Measurements from ENCODE around the gene SLC17A2. TPM values are rescaled to one million over a fixed set of nuclear protein-coding genes. Genes with fewer than 3 reads are reported as not detected.
A peak's percentile ranks its signal among the peaks of the same experiment; 100 is the strongest.

Gene SLC17A2
- total and polyA plus RNA-seq, 2 donors (not counting 1 experiment from before 2014, with no cell fraction given): not detected

DNA sequence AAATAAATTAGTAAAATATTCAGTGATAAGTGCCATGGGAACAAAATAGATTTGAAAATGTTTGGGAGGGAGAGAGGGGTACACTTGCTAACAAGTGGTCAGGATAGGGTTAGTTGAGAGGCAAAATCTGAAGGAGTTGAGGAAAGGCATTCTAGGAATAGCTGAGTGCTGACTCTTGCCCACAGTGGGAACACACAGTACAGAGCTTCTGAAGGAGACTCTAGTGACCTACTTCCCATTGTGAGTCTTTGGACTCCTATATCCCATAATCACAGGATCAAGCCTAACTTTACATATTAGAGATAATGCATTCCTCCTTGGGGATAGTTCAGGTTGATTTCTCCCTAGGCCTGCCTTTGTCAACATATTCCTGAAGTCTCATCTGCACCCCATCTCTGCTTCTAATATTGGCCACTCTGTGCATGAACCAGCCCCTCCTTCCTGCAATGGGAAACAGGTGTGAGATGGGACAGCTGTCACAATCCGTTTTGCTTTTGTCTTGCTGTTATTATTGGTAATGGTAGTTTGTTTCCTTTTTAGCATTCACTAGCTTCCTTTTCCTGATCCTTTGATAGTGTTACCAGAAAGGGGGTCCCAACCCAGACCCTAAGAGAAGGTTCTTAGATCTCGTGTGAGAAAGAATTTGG, 29.5 kb upstream of the SLC17A2 start:
- POLR2A ChIA-PET: interaction anchor here (0.9 to 1.4 kb wide), 2 partner anchors 33 to 66 kb away, joined by 3 read pairs; no protein-coding TSS in a partner anchor
- H3K79me2 ChIP-seq (ENCODE audit: control insufficient read depth, insufficient read depth, low read length): peaks cover 23% of the 10 kb centered on the region
- H3K9me3 ChIP-seq (ENCODE audit: control extremely low read depth in 1 of 3, control insufficient read depth in 2 of 3, insufficient read depth in 1 of 3, low read length in 2 of 3): no peaks in the 10 kb centered on the region
- no peak overlapping the region for H3K4me3 ChIP-seq (ENCODE audit: control extremely low read depth in 1 of 5, extremely low read depth in 1 of 5, insufficient read depth in 1 of 5, low read depth in 2 of 5, low read length in 4 of 5)
- H3K4me1 ChIP-seq (ENCODE audit: control insufficient read depth in 2 of 2, insufficient read depth in 2 of 2, low read length in 2 of 2): peaks cover 50 to 51% of the 10 kb centered on the region in 2 donors
- H3K4me1 Mint-ChIP-seq: peaks cover 59% of the 10 kb centered on the region
- intact Hi-C loops (cut with micrococcal nuclease): loop anchor here (5.0 kb wide), 2 partner anchors 813 to 1877 kb away; a partner anchor contains a TSS
- CTCF ChIA-PET: interaction anchor here (0.6 to 4.9 kb wide), 3 partner anchors 10 to 35 kb away, joined by 3 to 37 read pairs (median 5); no protein-coding TSS in a partner anchor
- peaks cover 4% of the 10 kb centered on the region for H4K20me1 ChIP-seq (ENCODE audit: control insufficient read depth, insufficient read depth, low read length, poor library complexity, severe bottlenecking)
- H3K36me3 ChIP-seq (replicated peaks in 1 of 2; ENCODE audit: control extremely low read depth in 1 of 2, control insufficient read depth in 1 of 2, extremely low read depth in 1 of 2, insufficient read depth in 2 of 2, low read length in 1 of 2): peaks cover 0 to 9% of the 10 kb centered on the region in 2 experiments
- H3K4me3 Mint-ChIP-seq: peak overlapping the region; percentile 54
- no peak overlapping the region for H3K27ac ChIP-seq (ENCODE audit: low read length in 2 of 2)
- H3K9ac ChIP-seq (ENCODE audit: low read length): no peak overlapping the region
- TF ChIP-seq, protein P1, sequence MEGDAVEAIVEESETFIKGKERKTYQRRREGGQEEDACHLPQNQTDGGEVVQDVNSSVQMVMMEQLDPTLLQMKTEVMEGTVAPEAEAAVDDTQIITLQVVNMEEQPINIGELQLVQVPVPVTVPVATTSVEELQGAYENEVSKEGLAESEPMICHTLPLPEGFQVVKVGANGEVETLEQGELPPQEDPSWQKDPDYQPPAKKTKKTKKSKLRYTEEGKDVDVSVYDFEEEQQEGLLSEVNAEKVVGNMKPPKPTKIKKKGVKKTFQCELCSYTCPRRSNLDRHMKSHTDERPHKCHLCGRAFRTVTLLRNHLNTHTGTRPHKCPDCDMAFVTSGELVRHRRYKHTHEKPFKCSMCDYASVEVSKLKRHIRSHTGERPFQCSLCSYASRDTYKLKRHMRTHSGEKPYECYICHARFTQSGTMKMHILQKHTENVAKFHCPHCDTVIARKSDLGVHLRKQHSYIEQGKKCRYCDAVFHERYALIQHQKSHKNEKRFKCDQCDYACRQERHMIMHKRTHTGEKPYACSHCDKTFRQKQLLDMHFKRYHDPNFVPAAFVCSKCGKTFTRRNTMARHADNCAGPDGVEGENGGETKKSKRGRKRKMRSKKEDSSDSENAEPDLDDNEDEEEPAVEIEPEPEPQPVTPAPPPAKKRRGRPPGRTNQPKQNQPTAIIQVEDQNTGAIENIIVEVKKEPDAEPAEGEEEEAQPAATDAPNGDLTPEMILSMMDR (IDR thresholded peaks at IDR 0.05): no peak
- no peak for TF ChIP-seq EZH2 (IDR thresholded peaks at IDR 0.05; ENCODE audit: borderline replicate concordance, insufficient read depth, low read depth, low read length, poor library complexity, severe bottlenecking)
- WGBS (ENCODE audit: insufficient coverage): no CpG with 5 or more reads among the region's 2 CpGs
- H3K9me3 Mint-ChIP-seq (ENCODE audit: insufficient read depth): peaks cover 2% of the 10 kb centered on the region
- peak overlapping the region; percentile 72 for H3K27ac Mint-ChIP-seq
- H3K27me3 Mint-ChIP-seq: no peaks in the 10 kb centered on the region
- H3K27me3 ChIP-seq (replicated peaks in 1 of 4; ENCODE audit: control extremely low read depth in 1 of 4, control insufficient read depth in 3 of 4, insufficient read depth in 4 of 4, low read length in 3 of 4): no peaks in the 10 kb centered on the region
- H2AFZ ChIP-seq (ENCODE audit: insufficient read depth, low read depth, low read length, poor library complexity, severe bottlenecking): peak overlapping the region; percentile 41
- no peak for DNase-seq
- no peak for ATAC-seq (ENCODE audit: low read depth)
- peak overlapping the region; percentile 47 for H3K4me2 ChIP-seq (replicated peaks; ENCODE audit: low read depth, low read length, poor library complexity, severe bottlenecking)

DNA sequence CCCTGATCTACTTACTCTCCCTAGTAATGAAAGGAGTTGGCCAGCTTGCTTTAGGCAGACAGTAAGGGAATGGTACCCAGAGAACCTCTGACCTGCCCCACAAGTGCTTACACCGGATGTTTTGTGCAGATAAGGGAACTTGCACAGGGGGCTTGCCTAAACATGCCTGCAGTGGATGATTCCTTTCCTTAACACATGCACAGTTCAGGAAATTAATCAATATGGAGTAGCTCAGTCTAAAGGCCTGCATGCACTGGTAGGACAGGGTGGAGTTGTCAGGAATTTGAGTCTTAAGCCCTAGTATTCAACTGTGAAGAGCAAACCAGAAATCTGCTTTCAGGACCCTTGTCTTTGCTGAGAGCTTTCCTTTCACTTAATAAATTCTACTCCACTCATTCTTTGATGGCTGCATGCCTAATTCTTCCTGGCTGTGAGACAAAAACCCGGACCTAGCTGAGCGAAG, 28.2 kb upstream of the SLC17A2 start:
- H3K9me3 Mint-ChIP-seq (ENCODE audit: insufficient read depth): peaks cover 2% of the 10 kb centered on the region
- H3K27me3 Mint-ChIP-seq: no peaks in the 10 kb centered on the region
- H3K4me3 ChIP-seq (ENCODE audit: control extremely low read depth in 1 of 5, extremely low read depth in 1 of 5, insufficient read depth in 1 of 5, low read depth in 2 of 5, low read length in 4 of 5): no peak overlapping the region
- peaks cover 11% of the 10 kb centered on the region for H3K79me2 ChIP-seq (ENCODE audit: control insufficient read depth, insufficient read depth, low read length)
- POLR2A ChIA-PET: interaction anchor here (0.7 to 0.8 kb wide), 2 partner anchors 34 to 96 kb away, joined by 3 read pairs; no protein-coding TSS in a partner anchor
- peak overlapping the region; percentile 38 for H3K27ac Mint-ChIP-seq
- H4K20me1 ChIP-seq (ENCODE audit: control insufficient read depth, insufficient read depth, low read length, poor library complexity, severe bottlenecking): no peaks in the 10 kb centered on the region
- no peak overlapping the region for H3K9ac ChIP-seq (ENCODE audit: low read length)
- H3K4me3 Mint-ChIP-seq: peak overlapping the region; percentile 29
- H3K4me2 ChIP-seq (replicated peaks; ENCODE audit: low read depth, low read length, poor library complexity, severe bottlenecking): peak overlapping the region; percentile 37
- ATAC-seq (ENCODE audit: low read depth) (no peak), DNase-seq (no peak)
- H3K9me3 ChIP-seq (ENCODE audit: control extremely low read depth in 1 of 3, control insufficient read depth in 2 of 3, insufficient read depth in 1 of 3, low read length in 2 of 3): no peaks in the 10 kb centered on the region
- WGBS (ENCODE audit: insufficient coverage): no CpG with 5 or more reads among the region's 3 CpGs
- peak overlapping the region in 1 of 2 donors; percentile 11 for H3K27ac ChIP-seq (ENCODE audit: low read length in 2 of 2)
- no peaks in the 10 kb centered on the region for H3K27me3 ChIP-seq (replicated peaks in 1 of 4; ENCODE audit: control extremely low read depth in 1 of 4, control insufficient read depth in 3 of 4, insufficient read depth in 4 of 4, low read length in 3 of 4)
- TF ChIP-seq, protein P1 (IDR thresholded peaks at IDR 0.05): no peak
- H2AFZ ChIP-seq (ENCODE audit: insufficient read depth, low read depth, low read length, poor library complexity, severe bottlenecking): peak overlapping the region; percentile 16
- no peaks in the 10 kb centered on the region for H3K36me3 ChIP-seq (replicated peaks in 1 of 2; ENCODE audit: control extremely low read depth in 1 of 2, control insufficient read depth in 1 of 2, extremely low read depth in 1 of 2, insufficient read depth in 2 of 2, low read length in 1 of 2)
- intact Hi-C loops (cut with micrococcal nuclease): no loop called here
- CTCF ChIA-PET: interaction anchor here (0.6 to 4.9 kb wide), 4 partner anchors 15 to 206 kb away, joined by 3 to 37 read pairs (median 4); no protein-coding TSS in a partner anchor
- peaks cover 41 to 43% of the 10 kb centered on the region in 2 donors for H3K4me1 ChIP-seq (ENCODE audit: control insufficient read depth in 2 of 2, insufficient read depth in 2 of 2, low read length in 2 of 2)
- H3K4me1 Mint-ChIP-seq: peaks cover 47% of the 10 kb centered on the region
